Common myeloid progenitor, CD34-positive (primary cell): Measurements from ENCODE around the gene HOXD3.

Source experiments
- CTCF ChIA-PET: fragments of 350-600 bp; sonication (Branson Sonifier 250); formaldehyde crosslinking; loops from one replicate; lab custom pipeline; 2021; ENCODE audit warnings: antibody characterized with exemption; lab: Charles Lee
- POLR2A ChIA-PET: fragments of 350-600 bp; sonication (Branson Sonifier 250); formaldehyde crosslinking; loops from one replicate; lab custom pipeline; 2021; ENCODE audit warnings: antibody characterized with exemption; lab: Charles Lee
- DNase-seq, 3 donors: peaks; one replicate each; pipeline versions ENCODE4 v3.0.0 to v3.0.0-alpha.2; 2013
- H3K27ac ChIP-seq, 2 experiments: 1 replicate in 1 of 2; 2 replicates in 1 of 2; pipeline ENCODE4 v1.7.0; 2013; ENCODE audit warnings: inconsistent platforms in 2 of 2, low read length in 2 of 2, mild to moderate bottlenecking in 2 of 2, low read depth in 1 of 2, moderate library complexity in 1 of 2; ENCODE audit not compliant: severe bottlenecking in 2 of 2, insufficient read depth in 1 of 2, poor library complexity in 1 of 2
- H3K27me3 ChIP-seq, 5 experiments: replicated peaks in 2 of 5; 1 replicate in 3 of 5; 2 replicates in 2 of 5; pipeline versions ENCODE4 v1.6.1 to v1.7.0; 2013; ENCODE audit warnings: low read length in 4 of 5, mild to moderate bottlenecking in 2 of 5, moderate library complexity in 2 of 5, inconsistent platforms in 1 of 5; ENCODE audit not compliant: insufficient read depth in 5 of 5, control insufficient read depth in 4 of 5
- H3K36me3 ChIP-seq, 4 experiments: 1 replicate in 2 of 4; 2 replicates in 2 of 4; pipeline versions ENCODE4 v1.6.1 to v1.7.0; 2013; ENCODE audit warnings: low read length in 3 of 4, control low read depth in 1 of 4, mild to moderate bottlenecking in 1 of 4; ENCODE audit not compliant: control insufficient read depth in 4 of 4, insufficient read depth in 4 of 4
- H3K4me1 ChIP-seq, 4 experiments: 1 replicate in 3 of 4; 2 replicates in 1 of 4; pipeline versions ENCODE4 v1.6.1 to v1.7.1; 2013; ENCODE audit warnings: low read length in 3 of 4, mild to moderate bottlenecking in 3 of 4, control low read depth in 1 of 4, inconsistent platforms in 1 of 4, moderate library complexity in 1 of 4; ENCODE audit not compliant: control insufficient read depth in 4 of 4, insufficient read depth in 4 of 4; ENCODE audit errors: control extremely low read depth in 1 of 4
- H3K4me3 ChIP-seq, 7 experiments: 1 replicate in 4 of 7; 2 replicates in 3 of 7; pipeline versions ENCODE4 v1.5.1 to v1.7.0; 2013; ENCODE audit warnings: mild to moderate bottlenecking in 7 of 7, low read length in 6 of 7, moderate library complexity in 6 of 7, inconsistent platforms in 2 of 7, low read depth in 2 of 7, control low read depth in 1 of 7; ENCODE audit not compliant: insufficient read depth in 4 of 7, control insufficient read depth in 1 of 7; ENCODE audit errors: extremely low read depth in 1 of 7
- H3K9me3 ChIP-seq, 5 experiments: 1 replicate in 4 of 5; 2 replicates in 1 of 5; pipeline versions ENCODE4 v1.6.1 to v1.7.1; 2013; ENCODE audit warnings: low read length in 4 of 5, mild to moderate bottlenecking in 2 of 5, inconsistent platforms in 1 of 5, low read depth in 1 of 5, moderate library complexity in 1 of 5; ENCODE audit not compliant: control insufficient read depth in 4 of 5, insufficient read depth in 2 of 5; ENCODE audit errors: control extremely low read depth in 1 of 5
- WGBS: methylation state at CpG from one replicate; pipeline ENCODE4 v1.1.5; 2013; ENCODE audit not compliant: insufficient coverage; 5-methylcytosine and 5-hydroxymethylcytosine counted together

Gene HOXD3

GRCh38 chr2:176125772-176126054 lies 31.4 kb upstream of the HOXD3 start:
- CTCF ChIA-PET: interaction anchor here (0.6 to 4.6 kb wide), 12 partner anchors 10 to 1209 kb away, joined by 3 to 44 read pairs (median 4); no protein-coding TSS in a partner anchor
- Histone ChIP-seq H3K36me3 (no peaks in the 10 kb centered on the region), H3K27ac (no peak overlapping the region), H3K4me1 (peaks cover 0 to 25% (median 18%) of the 10 kb centered on the region in 4 experiments), H3K4me3 (no peak overlapping the region), H3K27me3 (peaks cover 13 to 99% (median 64%) of the 10 kb centered on the region in 5 experiments), H3K9me3 (no peaks in the 10 kb centered on the region)
- POLR2A ChIA-PET: no interaction called here
- DNase-seq: peak in 1 of 3 donors; percentile 43
- WGBS: 25% methylated on average over 5 of the region's 6 CpGs

- no peaks in the 10 kb centered on the region for H3K9me3 ChIP-seq
- no peak overlapping the region for H3K4me3 ChIP-seq
- peak; percentile 72 to 86 (median 76) for DNase-seq
- WGBS: 10% methylated on average over 2 of the region's 13 CpGs
- ChIA-PET CTCF (interaction anchor here (0.6 to 4.6 kb wide), 32 partner anchors 9 to 1038 kb away, joined by 3 to 44 read pairs (median 4); partner anchors contain the start of gene HOXD12), POLR2A (interaction anchor here (0.9 kb wide), 1 partner anchor 34 kb away, joined by 4 read pairs; no protein-coding TSS in a partner anchor)
- no peak overlapping the region for H3K27ac ChIP-seq
- peaks cover 3 to 25% (median 18%) of the 10 kb centered on the region in 4 experiments for H3K4me1 ChIP-seq
- peaks cover 22 to 99% (median 64%) of the 10 kb centered on the region in 5 experiments for H3K27me3 ChIP-seq
- no peaks in the 10 kb centered on the region for H3K36me3 ChIP-seq
These were observed 30.0 kb upstream of the HOXD3 start for GRCh38 chr2:176126929-176127773.

- CTCF ChIA-PET: interaction anchor here (0.9 to 4.6 kb wide), 18 partner anchors 11 to 1035 kb away, joined by 3 to 44 read pairs (median 5); partner anchors contain the start of gene HOXD12
- H3K36me3 ChIP-seq: no peaks in the 10 kb centered on the region
- peaks cover 4 to 19% (median 12%) of the 10 kb centered on the region in 4 experiments for H3K4me1 ChIP-seq
- no CpG with 5 or more reads among the region's 4 CpGs for WGBS
- no peak for DNase-seq
- H3K27me3 ChIP-seq: peaks cover 26 to 99% (median 64%) of the 10 kb centered on the region in 5 experiments
- no peak overlapping the region for H3K4me3 ChIP-seq
- no peaks in the 10 kb centered on the region for H3K9me3 ChIP-seq
- POLR2A ChIA-PET: no interaction called here
- H3K27ac ChIP-seq: no peak overlapping the region
These were observed 29.4 kb upstream of the HOXD3 start for GRCh38 chr2:176127774-176128072.

- ChIA-PET CTCF (interaction anchor here (0.8 to 4.6 kb wide), 13 partner anchors 11 to 1035 kb away, joined by 3 to 44 read pairs (median 5); partner anchors contain the start of gene HOXD12), POLR2A (no interaction called here)
- H3K27me3 ChIP-seq: peaks cover 30 to 99% (median 69%) of the 10 kb centered on the region in 5 experiments
- 8% methylated on average over 30 of the region's 49 CpGs for WGBS
- no peaks in the 10 kb centered on the region for H3K36me3 ChIP-seq
- no peaks in the 10 kb centered on the region for H3K9me3 ChIP-seq
- no peak overlapping the region for H3K4me3 ChIP-seq
- H3K27ac ChIP-seq: no peak overlapping the region
- peaks cover 4 to 14% (median 9%) of the 10 kb centered on the region in 4 experiments for H3K4me1 ChIP-seq
- DNase-seq: peak in 1 of 3 donors; percentile 36
These were observed 28.7 kb upstream of the HOXD3 start for GRCh38 chr2:176128172-176128981.

- Histone ChIP-seq H3K4me3 (peak within 1 kb of the TSS in 3 of 7 experiments; percentile 16 to 26 (median 23)), H3K27ac (no peak within 1 kb of the TSS), H3K9me3 (no peaks in the 10 kb centered on the region), H3K4me1 (peaks cover 4 to 14% (median 9%) of the 10 kb centered on the region in 4 experiments), H3K36me3 (no peaks in the 10 kb centered on the region), H3K27me3 (peaks cover 36 to 99% (median 64%) of the 10 kb centered on the region in 5 experiments)
- WGBS: 4% methylated on average over 31 of the region's 64 CpGs
- POLR2A ChIA-PET: no interaction called here
- CTCF ChIA-PET: interaction anchor here (0.8 to 4.6 kb wide), 5 partner anchors 19 to 1020 kb away, joined by 3 to 32 read pairs (median 3); no protein-coding TSS in a partner anchor
- DNase-seq: peak; percentile 51 to 68 (median 53)
These were observed 27.9 kb upstream of the HOXD3 start, which contains the start of gene HOXD8 for GRCh38 chr2:176128982-176129796. TSS of gene HOXD8 (plus strand) at chr2:176129705. CDS start at chr2:176130367, 662 bp downstream.

- ChIA-PET CTCF (interaction anchor here (1.0 kb wide), 1 partner anchor 505 kb away, joined by 3 read pairs; no protein-coding TSS in a partner anchor), POLR2A (no interaction called here)
- WGBS: under 1% methylated on average over 36 of the region's 43 CpGs
- H3K27ac ChIP-seq: no peak overlapping the region
- peaks cover 4 to 14% (median 9%) of the 10 kb centered on the region in 4 experiments for H3K4me1 ChIP-seq
- peak overlapping the region in 2 of 7 experiments; percentile 23 to 26 for H3K4me3 ChIP-seq
- no peaks in the 10 kb centered on the region for H3K36me3 ChIP-seq
- no peaks in the 10 kb centered on the region for H3K9me3 ChIP-seq
- DNase-seq: no peak
- H3K27me3 ChIP-seq: peaks cover 40 to 99% (median 63%) of the 10 kb centered on the region in 5 experiments
These were observed 27.3 kb upstream of the HOXD3 start for GRCh38 chr2:176129813-176130146.
